ENCODE measurements around the gene DSCAML1.
"Not testable (repeated sequence)": the region's sequence is repeated elsewhere in the genome, so short reads cannot be mapped to it uniquely, and the experiment has no call there.

Gene DSCAML1

GRCh38 chr11:117408356-117408755 lies 388.7 kb downstream of the DSCAML1 start:
- no peaks in the 10 kb centered on the region for H3K9me3 ChIP-seq (ENCODE audit: insufficient read depth, low read length)
- H3K27me3 ChIP-seq (ENCODE audit: low read depth, low read length) = no peaks in the 10 kb centered on the region
- H3K36me3 ChIP-seq (replicated peaks; ENCODE audit: low read depth, low read length) = peaks cover 19% of the 10 kb centered on the region
- H3K4me1 ChIP-seq (ENCODE audit: low read length) = no peaks in the 10 kb centered on the region
- no peaks in the 10 kb centered on the region for H3K79me2 ChIP-seq (ENCODE audit: low read length)
- no peak overlapping the region for H3K9ac ChIP-seq (ENCODE audit: low read length)
- TF ChIP-seq CTCF (IDR thresholded peaks at IDR 0.05; ENCODE audit: low read depth, low read length) (no peak), EZH2phosphoT487 (IDR thresholded peaks at IDR 0.05; ENCODE audit: low read depth) (no peak)
- H3K4me2 ChIP-seq (ENCODE audit: low read length) = no peak overlapping the region
- H4K20me1 ChIP-seq (ENCODE audit: insufficient read depth, low read length) = no peaks in the 10 kb centered on the region
- H3K27ac ChIP-seq (ENCODE audit: low read length) = no peak overlapping the region
- H2AFZ ChIP-seq (ENCODE audit: low read depth, low read length) = no peak overlapping the region
- no peak overlapping the region for H3K4me3 ChIP-seq (ENCODE audit: low read length)

DNA sequence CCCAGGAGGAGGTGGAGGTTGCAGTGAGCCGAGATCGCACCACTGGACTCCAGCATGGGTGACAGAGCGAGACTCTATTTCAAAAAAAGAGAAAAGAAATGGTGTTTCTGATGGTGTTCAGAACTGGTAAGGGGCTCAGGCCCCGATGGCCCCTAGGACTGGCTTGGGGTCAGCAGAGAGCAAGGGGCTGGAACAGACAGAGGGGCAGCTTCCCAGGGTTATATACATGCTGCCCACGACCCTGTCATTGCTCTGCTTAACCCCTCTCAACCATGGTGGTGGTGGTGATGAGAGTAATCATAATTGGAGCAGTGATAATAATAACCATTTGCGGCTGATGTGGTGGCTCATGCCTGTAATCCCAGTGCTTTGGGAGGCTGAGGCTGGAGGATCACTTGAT lies 390.0 kb downstream of the DSCAML1 start:
- no peak overlapping the region for H3K9ac ChIP-seq (ENCODE audit: low read length)
- H3K4me1 ChIP-seq (ENCODE audit: low read length) = no peaks in the 10 kb centered on the region
- H2AFZ ChIP-seq (ENCODE audit: low read depth, low read length) = no peak overlapping the region
- no peaks in the 10 kb centered on the region for H3K27me3 ChIP-seq (ENCODE audit: low read depth, low read length)
- H4K20me1 ChIP-seq (ENCODE audit: insufficient read depth, low read length) = no peaks in the 10 kb centered on the region
- no peaks in the 10 kb centered on the region for H3K79me2 ChIP-seq (ENCODE audit: low read length)
- H3K4me3 ChIP-seq (ENCODE audit: low read length) = no peak overlapping the region
- H3K27ac ChIP-seq (ENCODE audit: low read length) = no peak overlapping the region
- no peaks in the 10 kb centered on the region for H3K9me3 ChIP-seq (ENCODE audit: insufficient read depth, low read length)
- peaks cover 19% of the 10 kb centered on the region for H3K36me3 ChIP-seq (replicated peaks; ENCODE audit: low read depth, low read length)
- no peak overlapping the region for H3K4me2 ChIP-seq (ENCODE audit: low read length)
- TF ChIP-seq EZH2phosphoT487 (IDR thresholded peaks at IDR 0.05; ENCODE audit: low read depth) (no peak), CTCF (IDR thresholded peaks at IDR 0.05; ENCODE audit: low read depth, low read length) (no peak)

- H3K4me3 ChIP-seq (ENCODE audit: low read length); H3K27ac ChIP-seq (ENCODE audit: low read length); H3K79me2 ChIP-seq (ENCODE audit: low read length); H4K20me1 ChIP-seq (ENCODE audit: insufficient read depth, low read length); H3K4me2 ChIP-seq (ENCODE audit: low read length); H3K9me3 ChIP-seq (ENCODE audit: insufficient read depth, low read length); H3K27me3 ChIP-seq (ENCODE audit: low read depth, low read length); H2AFZ ChIP-seq (ENCODE audit: low read depth, low read length); H3K9ac ChIP-seq (ENCODE audit: low read length); H3K4me1 ChIP-seq (ENCODE audit: low read length): not testable (repeated sequence)
- H3K36me3 ChIP-seq (replicated peaks; ENCODE audit: low read depth, low read length) = peaks cover 15% of the 10 kb centered on the region
Measured at GRCh38 chr11:117405898-117406297, 391.1 kb downstream of the DSCAML1 start.

DNA sequence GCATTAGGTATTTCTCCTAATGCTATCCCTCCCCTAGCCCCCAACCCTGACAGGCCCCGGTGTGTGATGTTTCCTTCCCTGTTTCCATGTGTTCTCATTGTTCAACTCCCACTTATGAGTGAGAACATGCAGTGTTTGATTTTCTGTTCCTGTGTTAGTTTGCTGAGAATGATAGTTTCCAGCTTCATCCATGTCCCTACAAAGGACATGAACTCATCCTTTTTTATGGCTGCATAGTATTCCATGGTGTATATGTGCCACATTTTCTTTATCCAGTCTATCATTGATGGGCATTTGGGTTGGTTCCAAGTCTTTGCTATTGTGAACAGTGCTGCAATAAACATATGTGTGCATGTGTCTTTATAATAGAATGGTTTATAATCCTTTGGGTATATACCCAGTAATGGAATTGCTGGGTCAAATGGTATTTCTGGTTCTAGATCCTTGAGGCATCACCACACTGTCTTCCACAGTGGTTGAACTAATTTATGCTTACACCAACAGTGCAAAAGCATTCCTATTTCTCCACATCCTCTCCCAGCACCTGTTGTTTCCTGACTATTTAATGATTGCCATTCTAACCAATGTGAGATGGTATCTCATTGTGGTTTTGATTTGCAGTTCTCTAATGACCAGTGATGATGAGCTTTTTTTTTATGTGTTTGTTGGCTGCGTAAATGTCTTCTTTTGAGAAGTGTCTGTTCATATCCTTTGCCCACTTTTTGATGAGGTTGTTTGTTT lies 397.7 kb downstream of the DSCAML1 start:
- H3K9me3 ChIP-seq (ENCODE audit: insufficient read depth, low read length); H3K27ac ChIP-seq (ENCODE audit: low read length); H3K4me1 ChIP-seq (ENCODE audit: low read length); H4K20me1 ChIP-seq (ENCODE audit: insufficient read depth, low read length); H3K79me2 ChIP-seq (ENCODE audit: low read length); H3K9ac ChIP-seq (ENCODE audit: low read length); H3K27me3 ChIP-seq (ENCODE audit: low read depth, low read length); H3K4me3 ChIP-seq (ENCODE audit: low read length); H2AFZ ChIP-seq (ENCODE audit: low read depth, low read length); H3K4me2 ChIP-seq (ENCODE audit: low read length): not testable (repeated sequence)
- H3K36me3 ChIP-seq (replicated peaks; ENCODE audit: low read depth, low read length) = peaks cover 32% of the 10 kb centered on the region

DNA sequence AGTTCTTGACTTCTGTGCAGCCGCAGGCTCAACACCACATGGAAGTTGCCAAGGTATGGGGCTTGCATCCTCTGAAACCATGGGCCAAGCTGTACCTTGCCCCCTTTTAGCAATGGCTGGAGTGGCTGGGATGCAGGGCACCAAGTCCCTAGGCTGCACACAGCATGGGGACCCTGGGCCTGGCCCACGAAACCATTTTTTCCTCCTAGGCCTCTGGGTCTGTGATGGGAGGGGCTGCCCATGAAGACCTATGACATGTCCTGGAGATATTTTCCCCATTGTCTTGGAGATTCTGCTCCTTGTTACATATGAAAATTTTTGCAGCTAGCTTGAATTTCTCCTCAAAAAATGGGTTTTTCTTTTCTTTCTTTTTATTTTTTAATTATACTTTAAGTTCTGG lies 398.4 kb downstream of the DSCAML1 start:
- not testable (repeated sequence) for H4K20me1 ChIP-seq (ENCODE audit: insufficient read depth, low read length); H2AFZ ChIP-seq (ENCODE audit: low read depth, low read length); H3K4me2 ChIP-seq (ENCODE audit: low read length); H3K9ac ChIP-seq (ENCODE audit: low read length); H3K79me2 ChIP-seq (ENCODE audit: low read length); H3K27ac ChIP-seq (ENCODE audit: low read length); H3K4me1 ChIP-seq (ENCODE audit: low read length); H3K9me3 ChIP-seq (ENCODE audit: insufficient read depth, low read length); H3K4me3 ChIP-seq (ENCODE audit: low read length); H3K27me3 ChIP-seq (ENCODE audit: low read depth, low read length)
- H3K36me3 ChIP-seq (replicated peaks; ENCODE audit: low read depth, low read length) = peaks cover 36% of the 10 kb centered on the region
